K562 (cell line): ENCODE measurements around the gene FAR2.

Experiments
- ARID2 ChIP-seq: fragments of 450-650 bp; IDR thresholded peaks from 2 replicates; pipeline ENCODE4 v1.6.1; 2017; ENCODE audit warnings: antibody characterized with exemption, mild to moderate bottlenecking
- ATF3 ChIP-seq, 2 experiments: fragments of 450-650 bp in 1 of 2; sonication (generic) in 1 of 2; formaldehyde crosslinking in 1 of 2; IDR thresholded peaks in 1 of 2; conservative IDR thresholded peaks in 1 of 2; 2 replicates each; pipeline versions ENCODE4 v1.6.1 to v1.8.1; 2016 to 2023; ENCODE audit warnings: mild to moderate bottlenecking in 2 of 2, moderate library complexity in 2 of 2, inconsistent platforms in 1 of 2, missing genetic modification reagents in 1 of 2
- ATF6 ChIP-seq: sonication (generic); formaldehyde crosslinking; IDR thresholded peaks from 2 replicates; pipeline ENCODE4 v1.4.0; 2020; ENCODE audit warnings: mild to moderate bottlenecking, missing genetic modification reagents
- MTF1 ChIP-seq: fragments of 250-450 bp; sonication (Bioruptor Pico); IDR thresholded peaks from 2 replicates; pipeline ENCODE4 v1.9.0; 2021; ENCODE audit warnings: moderate library complexity, mild to moderate bottlenecking, inconsistent platforms, borderline replicate concordance
- XRCC4 ChIP-seq: IDR thresholded peaks from one replicate; pipeline ENCODE4 v1.6.1; 2011; ENCODE audit not compliant: insufficient read depth, insufficient read length; ENCODE audit errors: extremely low read depth
- ZNF830 ChIP-seq: fragments of 250-450 bp; sonication (Bioruptor Pico); IDR thresholded peaks from 2 replicates; pipeline ENCODE4 v1.5.0; 2021; ENCODE audit warnings: mild to moderate bottlenecking
- TF ChIP-seq, protein P1 (sequence below): fragments of 250-450 bp; sonication (Bioruptor Pico); IDR thresholded peaks from 2 replicates; pipeline ENCODE4 v1.5.0; 2020; ENCODE audit warnings: mild to moderate bottlenecking, borderline replicate concordance
- TF ChIP-seq, protein P2 (sequence below): sonication (generic); formaldehyde crosslinking; IDR thresholded peaks from 2 replicates; pipeline ENCODE4 v1.8.0; 2023; ENCODE audit warnings: missing genetic modification reagents, mild to moderate bottlenecking, borderline replicate concordance
- TF ChIP-seq, protein P3 (sequence below): sonication (generic); formaldehyde crosslinking; IDR thresholded peaks from 2 replicates; pipeline ENCODE4 v1.9.0; 2022; ENCODE audit warnings: mild to moderate bottlenecking, missing genetic modification reagents

DNA sequence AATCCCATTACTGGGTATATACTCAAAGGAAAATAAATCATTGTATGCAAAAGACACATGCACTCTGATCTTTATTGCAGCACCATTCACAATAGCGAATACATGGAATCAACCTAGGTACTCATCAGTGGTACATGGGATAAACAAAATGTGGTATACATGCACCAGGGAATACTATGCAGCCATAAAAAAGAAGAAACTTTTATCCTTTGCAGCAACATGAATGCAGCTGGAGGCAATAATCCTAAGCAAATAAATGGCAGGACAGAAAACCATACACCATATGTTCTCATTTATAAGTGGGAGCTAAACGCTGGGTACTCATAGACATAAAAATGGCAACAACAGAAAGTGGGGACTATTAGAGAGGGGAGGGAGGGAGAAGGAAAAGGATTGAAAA, 216.0 kb downstream of the FAR2 start:
- no peak for TF ChIP-seq XRCC4
- no peak for TF ChIP-seq ATF3 (IDR thresholded peaks at IDR 0.05)
- no peak for TF ChIP-seq ATF3 (CRISPR knock-in tag; conservative IDR thresholded peaks at IDR 0.05)
- TF ChIP-seq, protein P1, sequence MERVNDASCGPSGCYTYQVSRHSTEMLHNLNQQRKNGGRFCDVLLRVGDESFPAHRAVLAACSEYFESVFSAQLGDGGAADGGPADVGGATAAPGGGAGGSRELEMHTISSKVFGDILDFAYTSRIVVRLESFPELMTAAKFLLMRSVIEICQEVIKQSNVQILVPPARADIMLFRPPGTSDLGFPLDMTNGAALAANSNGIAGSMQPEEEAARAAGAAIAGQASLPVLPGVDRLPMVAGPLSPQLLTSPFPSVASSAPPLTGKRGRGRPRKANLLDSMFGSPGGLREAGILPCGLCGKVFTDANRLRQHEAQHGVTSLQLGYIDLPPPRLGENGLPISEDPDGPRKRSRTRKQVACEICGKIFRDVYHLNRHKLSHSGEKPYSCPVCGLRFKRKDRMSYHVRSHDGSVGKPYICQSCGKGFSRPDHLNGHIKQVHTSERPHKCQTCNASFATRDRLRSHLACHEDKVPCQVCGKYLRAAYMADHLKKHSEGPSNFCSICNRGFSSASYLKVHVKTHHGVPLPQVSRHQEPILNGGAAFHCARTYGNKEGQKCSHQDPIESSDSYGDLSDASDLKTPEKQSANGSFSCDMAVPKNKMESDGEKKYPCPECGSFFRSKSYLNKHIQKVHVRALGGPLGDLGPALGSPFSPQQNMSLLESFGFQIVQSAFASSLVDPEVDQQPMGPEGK = no peak
- TF ChIP-seq, protein P2, sequence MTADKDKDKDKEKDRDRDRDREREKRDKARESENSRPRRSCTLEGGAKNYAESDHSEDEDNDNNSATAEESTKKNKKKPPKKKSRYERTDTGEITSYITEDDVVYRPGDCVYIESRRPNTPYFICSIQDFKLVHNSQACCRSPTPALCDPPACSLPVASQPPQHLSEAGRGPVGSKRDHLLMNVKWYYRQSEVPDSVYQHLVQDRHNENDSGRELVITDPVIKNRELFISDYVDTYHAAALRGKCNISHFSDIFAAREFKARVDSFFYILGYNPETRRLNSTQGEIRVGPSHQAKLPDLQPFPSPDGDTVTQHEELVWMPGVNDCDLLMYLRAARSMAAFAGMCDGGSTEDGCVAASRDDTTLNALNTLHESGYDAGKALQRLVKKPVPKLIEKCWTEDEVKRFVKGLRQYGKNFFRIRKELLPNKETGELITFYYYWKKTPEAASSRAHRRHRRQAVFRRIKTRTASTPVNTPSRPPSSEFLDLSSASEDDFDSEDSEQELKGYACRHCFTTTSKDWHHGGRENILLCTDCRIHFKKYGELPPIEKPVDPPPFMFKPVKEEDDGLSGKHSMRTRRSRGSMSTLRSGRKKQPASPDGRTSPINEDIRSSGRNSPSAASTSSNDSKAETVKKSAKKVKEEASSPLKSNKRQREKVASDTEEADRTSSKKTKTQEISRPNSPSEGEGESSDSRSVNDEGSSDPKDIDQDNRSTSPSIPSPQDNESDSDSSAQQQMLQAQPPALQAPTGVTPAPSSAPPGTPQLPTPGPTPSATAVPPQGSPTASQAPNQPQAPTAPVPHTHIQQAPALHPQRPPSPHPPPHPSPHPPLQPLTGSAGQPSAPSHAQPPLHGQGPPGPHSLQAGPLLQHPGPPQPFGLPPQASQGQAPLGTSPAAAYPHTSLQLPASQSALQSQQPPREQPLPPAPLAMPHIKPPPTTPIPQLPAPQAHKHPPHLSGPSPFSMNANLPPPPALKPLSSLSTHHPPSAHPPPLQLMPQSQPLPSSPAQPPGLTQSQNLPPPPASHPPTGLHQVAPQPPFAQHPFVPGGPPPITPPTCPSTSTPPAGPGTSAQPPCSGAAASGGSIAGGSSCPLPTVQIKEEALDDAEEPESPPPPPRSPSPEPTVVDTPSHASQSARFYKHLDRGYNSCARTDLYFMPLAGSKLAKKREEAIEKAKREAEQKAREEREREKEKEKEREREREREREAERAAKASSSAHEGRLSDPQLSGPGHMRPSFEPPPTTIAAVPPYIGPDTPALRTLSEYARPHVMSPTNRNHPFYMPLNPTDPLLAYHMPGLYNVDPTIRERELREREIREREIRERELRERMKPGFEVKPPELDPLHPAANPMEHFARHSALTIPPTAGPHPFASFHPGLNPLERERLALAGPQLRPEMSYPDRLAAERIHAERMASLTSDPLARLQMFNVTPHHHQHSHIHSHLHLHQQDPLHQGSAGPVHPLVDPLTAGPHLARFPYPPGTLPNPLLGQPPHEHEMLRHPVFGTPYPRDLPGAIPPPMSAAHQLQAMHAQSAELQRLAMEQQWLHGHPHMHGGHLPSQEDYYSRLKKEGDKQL = no peak
- no peak for TF ChIP-seq ARID2
- no peak for TF ChIP-seq ATF6 (CRISPR knock-in tag)
- TF ChIP-seq MTF1 = no peak
- TF ChIP-seq, protein P3, sequence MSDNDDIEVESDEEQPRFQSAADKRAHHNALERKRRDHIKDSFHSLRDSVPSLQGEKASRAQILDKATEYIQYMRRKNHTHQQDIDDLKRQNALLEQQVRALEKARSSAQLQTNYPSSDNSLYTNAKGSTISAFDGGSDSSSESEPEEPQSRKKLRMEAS = no peak
- no peak for TF ChIP-seq ZNF830
